ENCODE results near the gene LY6G5C. TPM values are rescaled to one million over a fixed set of nuclear protein-coding genes. Genes with fewer than 3 reads are reported as not detected.

Gene LY6G5C
- total and polyA plus RNA-seq, 2 donors (not counting 3 experiments of a cell fraction or from before 2014, with no cell fraction given): 8.2 to 11.4 TPM

DNA sequence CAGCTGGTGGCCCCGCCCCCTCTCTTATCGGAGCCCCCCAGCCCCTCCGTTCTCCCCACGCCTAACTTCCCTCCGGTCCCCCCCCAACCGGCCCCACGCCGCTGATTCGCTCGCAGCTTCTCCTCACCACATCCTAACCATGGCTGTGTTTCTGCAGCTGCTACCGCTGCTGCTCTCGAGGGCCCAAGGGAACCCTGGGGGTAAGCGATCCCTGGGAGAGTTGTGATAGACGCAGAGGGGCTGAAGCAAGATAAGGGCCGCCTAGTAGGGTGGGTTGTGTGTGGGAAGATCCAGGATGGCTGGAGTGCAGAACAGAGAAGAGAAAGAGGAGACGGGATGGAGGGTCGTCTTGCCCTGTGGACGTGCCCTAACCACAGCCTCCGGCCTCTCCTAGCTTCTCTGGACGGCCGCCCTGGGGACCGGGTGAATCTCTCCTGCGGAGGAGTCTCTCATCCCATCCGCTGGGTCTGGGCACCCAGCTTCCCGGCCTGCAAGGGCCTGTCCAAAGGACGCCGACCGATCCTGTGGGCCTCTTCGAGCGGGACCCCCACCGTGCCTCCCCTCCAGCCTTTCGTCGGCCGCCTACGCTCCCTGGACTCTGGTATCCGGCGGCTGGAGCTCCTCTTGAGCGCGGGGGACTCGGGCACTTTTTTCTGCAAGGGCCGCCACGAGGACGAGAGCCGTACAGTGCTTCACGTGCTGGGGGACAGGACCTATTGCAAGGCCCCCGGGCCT lies 42.5 kb upstream of the LY6G5C start, which contains the start of gene MPIG6B:
Gene MPIG6B, plus strand, starts transcription at position 129 of the 735 bp plus-strand sequence. Its CDS starts 11 bp downstream, at position 140.
- dilution Hi-C loops (cut with MboI; ENCODE audit: extremely low pct_ligation_motif_present, low sequenced_read_pairs): no loop called here
- H3K9me1 ChIP-seq (replicated peaks; ENCODE audit: control insufficient read depth, extremely low read depth, insufficient read depth, low read length): no peaks in the 10 kb centered on the region
- TF ChIP-seq JUN (IDR thresholded peaks at IDR 0.05; ENCODE audit: borderline replicate concordance, insufficient read depth, insufficient read length, low read depth): no peak
- no peak for TF ChIP-seq POLR2AphosphoS5 (IDR thresholded peaks at IDR 0.05; ENCODE audit: insufficient read depth, low read depth, low read length)
- TF ChIP-seq POLR2A (IDR thresholded peaks at IDR 0.05; ENCODE audit: low read depth, low read length): no peak
- TF ChIP-seq EZH2 (IDR thresholded peaks at IDR 0.05; ENCODE audit: borderline replicate concordance, low read depth, low read length, severe bottlenecking): no peak
- TF ChIP-seq FOS (IDR thresholded peaks at IDR 0.05; ENCODE audit: borderline replicate concordance, insufficient read depth, low read length): no peak
- TF ChIP-seq, protein P1, sequence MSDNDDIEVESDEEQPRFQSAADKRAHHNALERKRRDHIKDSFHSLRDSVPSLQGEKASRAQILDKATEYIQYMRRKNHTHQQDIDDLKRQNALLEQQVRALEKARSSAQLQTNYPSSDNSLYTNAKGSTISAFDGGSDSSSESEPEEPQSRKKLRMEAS (IDR thresholded peaks at IDR 0.05; ENCODE audit: insufficient read depth, insufficient read length): no peak
- TF ChIP-seq GATA2 (IDR thresholded peaks at IDR 0.05; ENCODE audit: insufficient read depth, insufficient read length, low read depth, low read length): no peak
- TF ChIP-seq, protein P2, sequence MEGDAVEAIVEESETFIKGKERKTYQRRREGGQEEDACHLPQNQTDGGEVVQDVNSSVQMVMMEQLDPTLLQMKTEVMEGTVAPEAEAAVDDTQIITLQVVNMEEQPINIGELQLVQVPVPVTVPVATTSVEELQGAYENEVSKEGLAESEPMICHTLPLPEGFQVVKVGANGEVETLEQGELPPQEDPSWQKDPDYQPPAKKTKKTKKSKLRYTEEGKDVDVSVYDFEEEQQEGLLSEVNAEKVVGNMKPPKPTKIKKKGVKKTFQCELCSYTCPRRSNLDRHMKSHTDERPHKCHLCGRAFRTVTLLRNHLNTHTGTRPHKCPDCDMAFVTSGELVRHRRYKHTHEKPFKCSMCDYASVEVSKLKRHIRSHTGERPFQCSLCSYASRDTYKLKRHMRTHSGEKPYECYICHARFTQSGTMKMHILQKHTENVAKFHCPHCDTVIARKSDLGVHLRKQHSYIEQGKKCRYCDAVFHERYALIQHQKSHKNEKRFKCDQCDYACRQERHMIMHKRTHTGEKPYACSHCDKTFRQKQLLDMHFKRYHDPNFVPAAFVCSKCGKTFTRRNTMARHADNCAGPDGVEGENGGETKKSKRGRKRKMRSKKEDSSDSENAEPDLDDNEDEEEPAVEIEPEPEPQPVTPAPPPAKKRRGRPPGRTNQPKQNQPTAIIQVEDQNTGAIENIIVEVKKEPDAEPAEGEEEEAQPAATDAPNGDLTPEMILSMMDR (IDR thresholded peaks at IDR 0.05; ENCODE audit: extremely low read depth in 1 of 2, insufficient read depth in 1 of 2, low read depth in 1 of 2, low read length in 2 of 2): no peak
- TF ChIP-seq MYC (IDR thresholded peaks at IDR 0.05; ENCODE audit: low read depth, low read length): no peak
- intact Hi-C loops (cut with micrococcal nuclease): no loop called here
- no peaks in the 10 kb centered on the region for H3K79me2 ChIP-seq (ENCODE audit: control insufficient read depth, insufficient read depth, low read length)
- no peak within 1 kb of the TSS for H3K9ac ChIP-seq (replicated peaks; ENCODE audit: extremely low read depth, insufficient read depth, low read length)
- POLR2A ChIA-PET: interaction anchor here (0.6 to 2.3 kb wide), 2 partner anchors 9 to 106 kb away, joined by 8 to 10 read pairs; partner anchors contain the start of gene LY6G6D
- BruUV-seq (replicated peaks): no TSS peak
- no peaks in the 10 kb centered on the region for H4K20me1 ChIP-seq (replicated peaks; ENCODE audit: control insufficient read depth, extremely low read depth, insufficient read depth, low read length)
- peaks cover 21% of the 10 kb centered on the region for H3K4me1 ChIP-seq (ENCODE audit: control insufficient read depth, extremely low read depth, insufficient read depth, low read length)
- H3K27me3 ChIP-seq (ENCODE audit: control insufficient read depth in 2 of 2, insufficient read depth in 2 of 2, low read length in 2 of 2): peaks cover 0 to 2% of the 10 kb centered on the region in 2 experiments
- H3K27ac ChIP-seq (ENCODE audit: insufficient read depth, low read depth, low read length): no peak within 1 kb of the TSS
- no peak within 1 kb of the TSS for H3K4me2 ChIP-seq (ENCODE audit: insufficient read depth, low read length)
- DNase-seq (ENCODE audit: low read depth, low spot score): no peak
- H3K4me3 ChIP-seq (replicated peaks in 1 of 3; ENCODE audit: insufficient read depth in 1 of 3, low read depth in 1 of 3, low read length in 3 of 3): no peak within 1 kb of the TSS
- no peak for FAIRE-seq
- H2AFZ ChIP-seq (ENCODE audit: low read depth, low read length): no peak within 1 kb of the TSS
- CTCF ChIA-PET: interaction anchor here (1.0 to 1.8 kb wide), 6 partner anchors 9 to 107 kb away, joined by 3 to 5 read pairs (median 4); no protein-coding TSS in a partner anchor
- H3K9me3 ChIP-seq (replicated peaks; ENCODE audit: control insufficient read depth, insufficient read depth, low read length): no peaks in the 10 kb centered on the region
- H3K36me3 ChIP-seq (ENCODE audit: control insufficient read depth in 2 of 2, extremely low read depth in 1 of 2, insufficient read depth in 2 of 2, low read length in 2 of 2): peaks cover 3 to 16% of the 10 kb centered on the region in 2 experiments

Measured in endothelial cell of umbilical vein (primary cell).